Rectal smooth muscle tissue (tissue), 1 donor: ENCODE results near the gene GNG7.
A peak's percentile ranks its signal among the peaks of the same experiment; 100 is the strongest.

Source experiments
- H3K27ac ChIP-seq: one replicate; pipeline ENCODE4 v1.7.0; 2013; ENCODE audit warnings: low read depth, low read length, inconsistent platforms
- H3K27me3 ChIP-seq: one replicate; pipeline ENCODE4 v1.7.0; 2013; ENCODE audit warnings: low read length; ENCODE audit not compliant: control insufficient read depth, insufficient read depth
- H3K36me3 ChIP-seq: one replicate; pipeline ENCODE4 v1.7.0; 2013; ENCODE audit warnings: low read length; ENCODE audit not compliant: control insufficient read depth, insufficient read depth
- H3K4me1 ChIP-seq: one replicate; pipeline ENCODE4 v1.7.0; 2013; ENCODE audit warnings: low read length; ENCODE audit not compliant: control insufficient read depth, insufficient read depth
- H3K4me3 ChIP-seq: one replicate; pipeline ENCODE4 v1.7.0; 2013; ENCODE audit warnings: low read length
- H3K9ac ChIP-seq: one replicate; pipeline ENCODE4 v1.7.0; 2013; ENCODE audit warnings: low read length

GNG7 gene

GRCh38 chr19:2554856-2555255 lies 147.6 kb downstream of the GNG7 start:
- H3K27ac ChIP-seq = no peak overlapping the region

DNA sequence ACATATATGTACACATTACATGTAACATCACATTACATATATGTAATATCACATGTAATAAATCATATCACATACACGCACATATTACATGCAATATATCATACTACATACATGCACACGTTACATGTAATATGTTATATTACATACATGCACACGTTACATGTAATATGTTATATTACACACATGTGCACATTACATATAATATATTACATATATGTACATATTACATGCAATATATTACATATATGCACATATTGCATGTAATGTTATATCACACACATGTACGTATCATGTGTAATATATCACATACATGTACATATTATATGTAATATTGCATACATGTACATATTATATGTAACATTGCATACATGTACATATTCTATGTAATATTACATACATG lies 149.0 kb downstream of the GNG7 start:
- Histone ChIP-seq H3K36me3 (no peaks in the 10 kb centered on the region), H3K4me3 (no peak overlapping the region), H3K4me1 (no peaks in the 10 kb centered on the region), H3K27ac (no peak overlapping the region), H3K9ac (no peak overlapping the region), H3K27me3 (no peaks in the 10 kb centered on the region)

More at GRCh38 chr19:2554856-2555255, 147.6 kb downstream of the GNG7 start:
- Histone ChIP-seq H3K9ac (no peak overlapping the region), H3K4me3 (no peak overlapping the region), H3K27me3 (no peaks in the 10 kb centered on the region), H3K36me3 (no peaks in the 10 kb centered on the region), H3K4me1 (no peaks in the 10 kb centered on the region)

DNA sequence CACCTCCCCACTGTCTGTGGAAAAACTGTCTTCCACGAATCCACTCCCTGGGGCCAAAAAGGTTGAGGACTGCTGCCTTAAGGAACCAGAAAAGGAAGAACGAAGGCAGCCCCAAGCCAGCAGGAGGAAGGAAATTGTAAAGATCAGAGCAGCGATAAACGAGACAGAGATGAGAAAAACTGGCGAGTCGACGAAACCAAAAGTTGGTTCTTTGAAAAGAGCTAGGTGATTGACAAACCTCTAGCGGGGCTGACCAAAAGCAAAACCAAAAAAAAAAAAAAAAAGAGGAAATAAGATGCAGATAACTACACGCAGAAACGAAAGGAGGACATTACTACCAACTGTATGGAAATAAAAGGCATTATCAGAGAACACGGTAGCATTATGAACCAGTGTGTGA lies 149.6 kb downstream of the GNG7 start:
- peak overlapping the region; percentile 61 for H3K27ac ChIP-seq

GRCh38 chr19:2551864-2552185 lies 150.7 kb downstream of the GNG7 start:
- Histone ChIP-seq H3K4me3 (no peak overlapping the region), H3K4me1 (no peaks in the 10 kb centered on the region), H3K36me3 (no peaks in the 10 kb centered on the region), H3K9ac (no peak overlapping the region), H3K27ac (no peak overlapping the region), H3K27me3 (no peaks in the 10 kb centered on the region)

More for the DNA sequence above, 149.6 kb downstream of the GNG7 start:
- no peak overlapping the region for H3K9ac ChIP-seq
- no peaks in the 10 kb centered on the region for H3K36me3 ChIP-seq
- peak overlapping the region; percentile 46 for H3K4me3 ChIP-seq
- H3K4me1 ChIP-seq = no peaks in the 10 kb centered on the region
- H3K27me3 ChIP-seq = no peaks in the 10 kb centered on the region

DNA sequence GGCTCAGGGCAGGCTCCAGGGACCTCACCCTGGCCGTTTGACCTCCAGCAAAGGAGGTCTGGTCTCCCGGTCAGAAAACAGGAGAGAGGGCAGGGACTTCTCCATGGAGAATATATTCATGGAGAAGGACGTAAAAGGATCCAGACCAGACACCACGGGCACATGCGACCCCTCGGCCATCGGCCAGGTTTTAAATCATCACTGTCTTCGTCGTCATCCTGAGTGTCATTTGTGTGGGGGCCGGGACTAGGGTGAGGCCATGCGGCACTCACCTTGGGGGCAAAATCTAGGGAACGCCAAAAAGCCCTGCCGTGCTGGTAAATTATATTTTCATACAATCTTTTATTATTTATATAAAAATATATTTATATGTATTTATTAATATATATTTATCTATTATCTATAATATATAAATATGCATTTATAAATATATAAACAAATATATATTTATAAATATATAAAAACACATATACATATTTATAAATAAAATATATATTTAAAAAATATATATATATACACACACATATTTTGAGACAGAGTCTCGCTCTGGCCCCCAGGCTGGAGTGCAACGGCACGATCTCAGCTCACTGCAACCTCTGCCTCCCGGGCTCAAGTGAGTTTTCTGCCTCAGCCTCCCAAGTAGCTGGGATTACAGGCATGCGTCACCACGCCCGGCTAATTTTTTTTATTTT lies 151.2 kb downstream of the GNG7 start:
- no peak overlapping the region for H3K9ac ChIP-seq

DNA sequence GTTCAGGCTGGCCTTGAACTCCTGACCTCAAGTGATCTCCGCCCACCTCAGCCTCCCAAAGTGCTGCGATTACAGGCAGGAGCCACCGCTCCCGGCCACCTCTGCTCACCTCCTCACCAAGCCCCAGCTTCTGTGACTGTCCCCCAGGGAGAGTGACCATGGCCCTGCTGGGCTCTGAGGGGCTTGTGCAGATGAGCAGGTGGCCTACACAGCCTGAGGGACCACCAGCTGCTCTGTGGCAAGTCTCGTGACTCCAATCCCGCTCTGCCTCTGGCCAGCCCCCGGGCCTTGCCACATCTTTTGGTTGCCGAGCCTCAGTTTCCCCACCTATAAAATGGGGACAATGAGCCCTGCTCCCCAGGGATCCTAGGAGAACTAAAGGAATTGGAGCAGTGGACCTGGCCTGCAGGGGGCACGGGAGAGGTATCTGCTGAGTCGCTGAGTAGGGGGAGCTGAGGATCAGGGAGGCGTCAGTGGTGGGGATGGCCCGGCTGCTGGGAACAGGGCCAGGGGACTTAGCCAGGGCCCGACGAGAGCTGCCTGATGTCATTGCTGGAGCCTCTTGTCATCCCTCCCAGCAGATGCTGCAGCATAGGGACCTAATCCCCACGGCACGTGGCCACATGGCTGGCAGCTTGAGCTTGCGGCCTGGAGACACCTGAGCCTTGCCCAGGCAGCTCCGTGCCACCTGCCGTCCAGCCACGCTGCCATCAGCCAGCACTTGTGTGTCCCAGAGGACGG lies 151.9 kb downstream of the GNG7 start:
- Histone ChIP-seq H3K27me3 (no peaks in the 10 kb centered on the region), H3K9ac (no peak overlapping the region), H3K4me3 (no peak overlapping the region), H3K4me1 (no peaks in the 10 kb centered on the region), H3K27ac (no peak overlapping the region), H3K36me3 (no peaks in the 10 kb centered on the region)

More for the DNA sequence above, 151.2 kb downstream of the GNG7 start:
- Histone ChIP-seq H3K4me1 (no peaks in the 10 kb centered on the region), H3K4me3 (no peak overlapping the region), H3K27ac (no peak overlapping the region), H3K27me3 (no peaks in the 10 kb centered on the region), H3K36me3 (no peaks in the 10 kb centered on the region)

DNA sequence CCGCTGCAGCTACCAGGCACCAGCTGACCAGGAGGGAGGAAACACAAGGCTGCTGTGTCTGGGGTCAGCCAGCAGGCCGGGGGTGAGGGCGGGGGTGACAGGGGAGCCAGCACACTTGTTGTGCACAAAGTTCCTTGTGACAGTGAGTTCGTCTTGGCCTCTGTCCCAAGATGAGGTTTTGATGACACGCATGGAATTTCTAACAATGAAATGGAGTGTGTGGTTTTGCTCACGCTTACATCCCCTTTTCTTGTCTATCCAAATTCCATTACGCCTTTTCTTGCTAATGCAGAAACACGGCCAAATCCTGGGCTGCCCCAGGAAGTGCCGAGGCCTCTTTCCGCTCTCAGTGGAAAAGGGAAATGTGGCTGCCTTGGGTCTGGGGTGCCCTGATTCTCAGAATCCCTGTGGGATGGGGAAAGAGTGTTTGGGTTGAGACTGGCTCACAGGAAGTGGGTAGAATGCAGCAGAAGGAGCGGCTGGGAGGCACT lies 152.7 kb downstream of the GNG7 start:
- no peak overlapping the region for H3K4me3 ChIP-seq
- no peaks in the 10 kb centered on the region for H3K36me3 ChIP-seq
- H3K27ac ChIP-seq = peak overlapping the region; percentile 66
- no peak overlapping the region for H3K9ac ChIP-seq
- no peaks in the 10 kb centered on the region for H3K4me1 ChIP-seq
- H3K27me3 ChIP-seq = no peaks in the 10 kb centered on the region

DNA sequence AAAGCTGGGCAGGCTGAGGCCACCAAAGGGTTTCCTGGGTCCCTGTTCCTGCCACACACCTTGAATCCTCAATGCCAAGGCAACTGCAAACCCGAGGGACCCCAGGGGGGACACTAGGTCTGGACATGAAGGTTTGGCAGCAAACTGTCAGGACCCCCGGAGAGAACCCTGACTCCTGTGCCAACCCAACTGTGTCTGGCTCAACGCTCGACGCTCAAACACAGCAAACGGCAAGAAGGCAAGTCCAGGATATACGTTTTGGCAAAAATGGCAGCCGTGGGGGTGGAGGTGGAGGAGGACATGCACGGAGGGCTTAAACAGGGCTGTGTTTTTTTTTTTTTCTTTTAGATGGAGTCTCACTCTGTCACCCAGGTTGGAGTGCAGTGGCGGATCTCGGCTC lies 153.5 kb downstream of the GNG7 start:
- no peak overlapping the region for H3K9ac ChIP-seq
- H3K27me3 ChIP-seq = no peaks in the 10 kb centered on the region
- H3K4me1 ChIP-seq = peaks cover 4% of the 10 kb centered on the region
- H3K4me3 ChIP-seq = no peak overlapping the region
- no peak overlapping the region for H3K27ac ChIP-seq
- H3K36me3 ChIP-seq = no peaks in the 10 kb centered on the region

DNA sequence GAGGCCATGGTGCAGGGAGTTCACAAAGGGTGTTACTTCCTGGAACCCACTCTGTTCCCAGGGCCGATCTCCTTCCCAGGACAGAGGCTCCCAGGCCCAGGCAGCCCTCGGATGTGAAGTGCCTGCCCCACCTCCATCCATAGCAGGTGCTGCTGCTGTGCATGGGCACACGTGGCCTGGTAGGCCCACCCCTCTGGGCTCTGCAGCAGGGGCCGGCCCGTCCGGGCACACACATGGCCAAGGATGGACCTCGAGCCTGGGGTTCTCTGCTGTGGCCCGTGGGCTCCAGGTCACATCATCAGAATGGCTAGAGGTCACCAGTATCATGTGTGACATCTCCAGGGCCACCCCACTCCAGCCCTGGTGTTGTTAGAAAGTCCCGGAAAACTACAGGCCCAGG lies 154.8 kb downstream of the GNG7 start:
- Histone ChIP-seq H3K4me3 (no peak overlapping the region), H3K9ac (no peak overlapping the region), H3K36me3 (no peaks in the 10 kb centered on the region), H3K27me3 (no peaks in the 10 kb centered on the region), H3K27ac (no peak overlapping the region), H3K4me1 (peaks cover 14% of the 10 kb centered on the region)

DNA sequence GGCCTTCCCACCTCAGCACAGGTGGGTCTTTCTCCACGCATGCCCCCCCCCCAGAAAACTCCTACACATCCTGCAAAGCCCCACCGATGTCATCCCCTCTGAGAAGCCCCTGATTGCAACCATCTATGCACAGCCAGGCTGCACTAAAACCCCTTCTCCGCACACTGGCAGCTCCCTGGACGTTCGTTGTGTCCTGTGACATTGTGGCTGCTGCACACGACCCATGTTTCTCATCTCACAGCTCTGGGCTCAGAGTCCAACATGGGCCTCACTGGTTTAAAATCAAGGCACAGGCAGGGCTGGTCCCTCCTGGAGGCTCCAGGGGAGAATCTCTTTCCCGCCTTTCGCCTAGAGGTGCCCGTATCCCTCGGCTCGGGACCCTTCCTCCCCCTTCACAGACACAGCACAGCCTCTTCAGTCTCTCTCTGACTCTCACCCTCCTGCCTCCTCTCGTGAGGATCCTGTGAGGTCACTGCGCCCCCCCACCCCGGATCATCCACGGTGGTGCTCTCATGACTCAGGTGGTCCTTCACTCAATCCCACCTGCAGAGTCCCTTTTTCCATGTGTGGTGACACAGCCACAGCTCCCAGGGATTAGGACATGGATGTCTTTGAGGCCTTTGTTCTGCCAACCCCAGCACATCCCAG lies 155.3 kb downstream of the GNG7 start:
- no peak overlapping the region for H3K9ac ChIP-seq
- H3K4me1 ChIP-seq = peaks cover 20% of the 10 kb centered on the region
- no peaks in the 10 kb centered on the region for H3K36me3 ChIP-seq
- no peak overlapping the region for H3K4me3 ChIP-seq
- H3K27ac ChIP-seq = no peak overlapping the region
- no peaks in the 10 kb centered on the region for H3K27me3 ChIP-seq

DNA sequence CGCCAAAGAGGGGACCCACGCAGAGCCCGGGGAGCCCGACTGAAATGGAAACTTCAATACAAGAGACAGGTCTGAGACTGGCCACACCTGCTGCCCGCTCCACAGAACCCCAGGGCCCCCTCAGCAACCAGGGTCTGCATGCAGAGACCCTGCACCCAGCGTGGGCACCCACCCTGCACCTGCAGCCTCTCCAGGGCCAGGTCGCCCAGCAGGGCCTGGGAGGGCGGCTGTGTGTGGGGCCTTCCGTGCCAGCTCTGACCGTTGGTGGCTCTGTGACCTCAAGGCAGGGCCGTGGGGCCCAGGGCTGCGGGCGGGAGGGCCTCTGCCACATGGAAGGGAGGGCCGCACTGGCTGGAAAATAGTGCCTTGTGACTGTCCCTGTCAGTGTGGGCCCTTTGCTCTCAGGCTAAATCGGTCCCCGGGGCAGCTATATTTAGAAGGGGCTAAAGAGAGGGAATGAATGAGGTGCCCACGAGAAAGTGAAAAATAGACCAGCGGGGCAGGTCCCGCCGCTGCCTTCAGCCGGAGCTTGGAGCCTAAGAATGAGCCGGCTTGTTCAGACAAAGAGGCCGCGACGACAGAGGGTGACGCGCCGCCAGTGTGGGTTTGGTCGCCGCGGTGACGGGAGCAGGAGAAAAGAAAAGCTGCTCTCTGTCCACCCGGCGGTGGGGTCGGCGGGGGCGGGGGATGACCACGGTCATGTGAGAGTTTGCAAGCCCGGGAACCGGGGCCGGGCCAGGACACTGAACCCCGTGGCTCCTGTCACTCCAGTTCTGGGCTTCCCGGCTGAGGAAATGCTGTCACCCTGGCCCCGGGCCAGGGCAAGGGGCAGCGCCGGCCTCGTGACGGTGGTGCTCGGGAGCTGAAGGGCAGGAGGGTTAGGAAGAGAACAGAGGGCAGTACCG lies 156.1 kb downstream of the GNG7 start:
- H3K36me3 ChIP-seq = no peaks in the 10 kb centered on the region
- peaks cover 24% of the 10 kb centered on the region for H3K4me1 ChIP-seq
- no peak overlapping the region for H3K9ac ChIP-seq
- no peaks in the 10 kb centered on the region for H3K27me3 ChIP-seq
- H3K4me3 ChIP-seq = no peak overlapping the region
- H3K27ac ChIP-seq = peak overlapping the region; percentile 52
